ENCODE measurements around the gene CACNA1I. TPM values are rescaled to one million over a fixed set of nuclear protein-coding genes. Genes with fewer than 3 reads are reported as not detected.

CACNA1I gene
- total and polyA plus RNA-seq, 2 of the 8 experiments (the other 6 are each of a cell fraction or from before 2014, with no cell fraction given): 0.77 to 1.2 TPM

DNA sequence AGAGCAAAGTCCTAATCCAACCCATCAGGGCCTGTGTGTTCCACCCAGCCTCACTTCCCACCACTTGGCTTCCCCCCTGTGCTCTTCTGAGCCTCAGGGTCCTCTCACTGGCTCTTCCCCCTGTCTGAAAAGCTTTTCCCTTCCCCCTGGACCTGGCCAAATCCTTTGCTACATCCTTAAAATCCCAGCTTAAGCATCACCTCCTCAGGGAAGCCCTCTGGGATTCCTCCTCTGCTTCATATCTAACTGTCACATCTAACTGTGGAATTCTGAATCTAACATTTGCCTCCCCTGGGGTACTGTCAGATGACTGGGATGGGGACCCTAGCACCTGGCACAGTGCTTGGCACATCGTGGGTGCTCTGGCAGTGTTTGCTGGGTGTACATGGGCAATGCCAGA lies 985 bp downstream of the CACNA1I start:
- no peak for FAIRE-seq
- no peak for DNase-seq (ENCODE audit: low read depth in 1 of 2, low spot score in 2 of 2)
- Histone ChIP-seq H2AFZ (ENCODE audit: low read length) (no peak overlapping the region), H3K23me2 (ENCODE audit: low read depth, low read length) (no peaks in the 10 kb centered on the region), H2BK5ac (ENCODE audit: low read depth, low read length) (no peak overlapping the region), H3K27ac (ENCODE audit: low read depth, low read length) (no peak overlapping the region), H3K9me3 (ENCODE audit: insufficient read depth in 2 of 2, low read depth in 1 of 2, low read length in 1 of 2) (no peaks in the 10 kb centered on the region), H2BK12ac (ENCODE audit: low read depth, low read length) (no peak overlapping the region), H4K8ac (ENCODE audit: extremely low read depth, insufficient read depth, low read length) (no peak overlapping the region; the same call in 1 of the 2 replicates), H3K9ac (replicated peaks in 1 of 4; ENCODE audit: extremely low read depth in 1 of 4, low read depth in 3 of 4, low read length in 3 of 4) (no peak overlapping the region), H4K20me1 (replicated peaks in 1 of 2; ENCODE audit: control insufficient read depth in 1 of 2, insufficient read depth in 2 of 2, low read length in 2 of 2) (no peaks in the 10 kb centered on the region), H4K91ac (replicated peaks; ENCODE audit: insufficient read length, low read length) (no peak overlapping the region), H3K18ac (ENCODE audit: extremely low read depth, low read length) (no peak overlapping the region), H3K56ac (replicated peaks; ENCODE audit: insufficient read length, low read depth, low read length) (no peak overlapping the region), H3K14ac (ENCODE audit: insufficient read length) (no peak overlapping the region), H3K23ac (ENCODE audit: insufficient read length) (no peak overlapping the region), H3K27me3 (replicated peaks in 1 of 4; ENCODE audit: control insufficient read depth in 3 of 4, extremely low read depth in 1 of 4, insufficient read depth in 3 of 4, low read length in 3 of 4) (no peaks in the 10 kb centered on the region; a peak in 1 of 7 replicates), H2BK15ac (ENCODE audit: low read length) (no peak overlapping the region), H4K5ac (ENCODE audit: insufficient read length, low read depth, low read length) (no peak overlapping the region), H3K4ac (replicated peaks; ENCODE audit: insufficient read length, low read depth, low read length) (no peak overlapping the region), H3K79me2 (ENCODE audit: control insufficient read depth in 1 of 2, insufficient read depth in 2 of 2, low read length in 2 of 2) (no peaks in the 10 kb centered on the region), H3K4me1 (replicated peaks in 1 of 4; ENCODE audit: control insufficient read depth in 3 of 4, insufficient read depth in 4 of 4, low read length in 3 of 4) (0 out of 7 replicates have a peak, but pooled peaks cover 0 to 4% (median 0%) of the 10 kb centered on the region in 4 experiments), H3K4me3 (ENCODE audit: extremely low read depth in 1 of 4, insufficient read depth in 2 of 4, low read depth in 3 of 4, low read length in 4 of 4) (no peak overlapping the region), H3K79me1 (ENCODE audit: low read depth, low read length) (no peaks in the 10 kb centered on the region), H3K36me3 (ENCODE audit: control insufficient read depth in 2 of 4, insufficient read depth in 4 of 4, low read length in 3 of 4) (no peaks in the 10 kb centered on the region), H3K4me2 (ENCODE audit: insufficient read depth in 1 of 2, low read depth in 2 of 2, low read length in 2 of 2) (no peak overlapping the region), H2BK20ac (ENCODE audit: low read length) (no peak overlapping the region), H2BK120ac (replicated peaks; ENCODE audit: low read depth, low read length) (no peak overlapping the region), H2AK5ac (ENCODE audit: low read depth, low read length) (no peak overlapping the region)
- POLR2A ChIA-PET (ENCODE audit: partially characterized antibody): no interaction called here
- no peak for TF ChIP-seq HDAC2 (IDR thresholded peaks at IDR 0.05; ENCODE audit: borderline replicate concordance in 1 of 2, low read depth in 2 of 2, low read length in 2 of 2)
- TF ChIP-seq BRCA1 (IDR thresholded peaks at IDR 0.05; ENCODE audit: low read depth, low read length): no peak
- no peak for TF ChIP-seq PHF8 (conservative IDR thresholded peaks at IDR 0.05; ENCODE audit: low read depth, low read length)
- TF ChIP-seq POU5F1 (IDR thresholded peaks at IDR 0.05; ENCODE audit: low read depth, low read length): no peak
- TF ChIP-seq, protein P1, sequence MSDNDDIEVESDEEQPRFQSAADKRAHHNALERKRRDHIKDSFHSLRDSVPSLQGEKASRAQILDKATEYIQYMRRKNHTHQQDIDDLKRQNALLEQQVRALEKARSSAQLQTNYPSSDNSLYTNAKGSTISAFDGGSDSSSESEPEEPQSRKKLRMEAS (IDR thresholded peaks at IDR 0.05): no peak
- TF ChIP-seq CREB1 (IDR thresholded peaks at IDR 0.05): no peak
- TF ChIP-seq POLR2A (IDR thresholded peaks at IDR 0.05; ENCODE audit: control extremely low read depth in 1 of 2, low read depth in 2 of 2, low read length in 2 of 2): no peak
- CTCF ChIA-PET (ENCODE audit: partially characterized antibody): interaction anchor here (0.5 to 9.0 kb wide), 4 partner anchors 11 to 463 kb away, joined by 3 to 47 read pairs (median 8); no protein-coding TSS in a partner anchor
- WGBS, 2 experiments (ENCODE audit: extremely low coverage in 1 of 2, insufficient coverage in 1 of 2, insufficient read length in 1 of 2, insufficient replicate concordance in 2 of 2, low coverage in 1 of 2, low lambda C conversion rate in 2 of 2, missing lambda C conversion rate in 1 of 2): 90% methylated on average over 1 of the region's 1 CpG; no CpG with 5 or more reads in 1 of the 2 experiments
